Smooth muscle cell (in vitro differentiated cells): ENCODE data around the gene SMOC1. TPM values are rescaled to one million over a fixed set of nuclear protein-coding genes. Genes with fewer than 3 reads are reported as not detected.

Experiments
- DNase-seq: peaks from one replicate; lab custom pipeline; 2025; ENCODE audit not compliant: unreplicated experiment; lab: John Stamatoyannopoulos, UW
- H2AFZ ChIP-seq: fragments of 200-600 bp; sonication (generic); 2 replicates; pipeline ENCODE4 v1.6.0; 2016; ENCODE audit warnings: antibody characterized with exemption, low read depth, mild to moderate bottlenecking
- H3F3A ChIP-seq: fragments of 200-600 bp; sonication (generic); 2 replicates; pipeline ENCODE4 v1.6.0; 2017; ENCODE audit warnings: antibody characterized with exemption, low read depth
- H3K27ac ChIP-seq: fragments of 200-600 bp; sonication (generic); 2 replicates; pipeline ENCODE4 v1.5.1; 2016; ENCODE audit warnings: low read depth, mild to moderate bottlenecking
- H3K27me3 ChIP-seq: fragments of 200-600 bp; sonication (generic); 2 replicates; pipeline ENCODE4 v1.6.1; 2016; ENCODE audit warnings: low read depth, mild to moderate bottlenecking
- H3K36me3 ChIP-seq: fragments of 200-600 bp; sonication (generic); 2 replicates; pipeline ENCODE4 v1.5.1; 2016; ENCODE audit warnings: low read depth
- H3K4me1 ChIP-seq: fragments of 200-600 bp; sonication (generic); 2 replicates; pipeline ENCODE4 v1.5.1; 2016; ENCODE audit warnings: low read depth
- H3K4me2 ChIP-seq: fragments of 200-600 bp; sonication (generic); 2 replicates; pipeline ENCODE4 v1.6.0; 2016; ENCODE audit warnings: mild to moderate bottlenecking
- H3K4me3 ChIP-seq: fragments of 200-600 bp; sonication (generic); 2 replicates; pipeline ENCODE4 v1.5.1; 2016; ENCODE audit warnings: mild to moderate bottlenecking
- H3K79me2 ChIP-seq: fragments of 200-600 bp; sonication (generic); 2 replicates; pipeline ENCODE4 v1.6.0; 2016; ENCODE audit warnings: low read depth, mild to moderate bottlenecking
- H3K9ac ChIP-seq: fragments of 200-600 bp; sonication (generic); 2 replicates; pipeline ENCODE4 v1.6.0; 2016; ENCODE audit warnings: low read depth
- H3K9me3 ChIP-seq: fragments of 200-600 bp; sonication (generic); replicated peaks from 2 replicates; pipeline ENCODE4 v1.5.1; 2016; ENCODE audit warnings: low read depth
- H4K20me1 ChIP-seq: fragments of 200-600 bp; sonication (generic); 2 replicates; pipeline ENCODE4 v1.6.0; 2016; ENCODE audit warnings: low read depth
- CTCF ChIP-seq: fragments of 200-600 bp; sonication (generic); IDR thresholded peaks from 2 replicates; pipeline ENCODE4 v1.5.1; 2017; ENCODE audit warnings: borderline replicate concordance, mild to moderate bottlenecking, antibody characterized with exemption; ENCODE audit not compliant: insufficient read depth, poor library complexity, severe bottlenecking
- WGBS: methylation state at CpG from one replicate; pipeline ENCODE4 v1.1.7; 2016; ENCODE audit warnings: low lambda C conversion rate; 5-methylcytosine and 5-hydroxymethylcytosine counted together
- polyA plus RNA-seq: library from polyadenylated mRNA; unstranded; fragments of >200 nt; fragmentation: Nextera tagmentation; extraction: Ambion mirVana; gene quantifications from 2 replicates; pipeline ENCODE4 v1.2.1, GENCODE V29; 2016
- total RNA-seq: library from RNA; depleted of rRNA; stranded (reverse); fragments of >200 nt; gene quantifications from 2 replicates; pipeline ENCODE4 v1.2.3, GENCODE V29; 2014

SMOC1 gene
- total and polyA plus RNA-seq, 2 experiments from 2014 or later, result 1.6 to 6.3 TPM

- no peak overlapping the region for H2AFZ ChIP-seq
- H3K27ac ChIP-seq, result peak overlapping the region; percentile 12
- no peaks in the 10 kb centered on the region for H3K79me2 ChIP-seq
- peaks cover 16% of the 10 kb centered on the region for H3K27me3 ChIP-seq
- no peaks in the 10 kb centered on the region for H3K9me3 ChIP-seq
- no peak for TF ChIP-seq CTCF
- H3K4me2 ChIP-seq, result peak overlapping the region; percentile 62
- no peak overlapping the region for H3K9ac ChIP-seq
- H3F3A ChIP-seq, result peaks cover 4% of the 10 kb centered on the region
- no peaks in the 10 kb centered on the region for H3K36me3 ChIP-seq
- H4K20me1 ChIP-seq, result no peaks in the 10 kb centered on the region
- DNase-seq, result no peak
- no peak overlapping the region for H3K4me3 ChIP-seq
- peaks cover 40% of the 10 kb centered on the region for H3K4me1 ChIP-seq
- WGBS, result 29% methylated on average over 12 of the region's 12 CpGs
These were observed 58.3 kb downstream of the SMOC1 start for GRCh38 chr14:69937367-69938081.

- 95% methylated on average over 6 of the region's 6 CpGs for WGBS
- H3K9me3 ChIP-seq, result no peaks in the 10 kb centered on the region
- H3K36me3 ChIP-seq, result no peaks in the 10 kb centered on the region
- no peak overlapping the region for H2AFZ ChIP-seq
- H3K4me1 ChIP-seq, result peaks cover 34% of the 10 kb centered on the region
- no peak overlapping the region for H3K27ac ChIP-seq
- H3K4me3 ChIP-seq, result no peak overlapping the region
- no peaks in the 10 kb centered on the region for H3K79me2 ChIP-seq
- H3K9ac ChIP-seq, result no peak overlapping the region
- peaks cover 4% of the 10 kb centered on the region for H3F3A ChIP-seq
- no peak for TF ChIP-seq CTCF
- DNase-seq, result no peak
- peaks cover 16% of the 10 kb centered on the region for H3K27me3 ChIP-seq
- H3K4me2 ChIP-seq, result no peak overlapping the region
- no peaks in the 10 kb centered on the region for H4K20me1 ChIP-seq
These were observed 59.5 kb downstream of the SMOC1 start for GRCh38 chr14:69938751-69939150.

- no peaks in the 10 kb centered on the region for H4K20me1 ChIP-seq
- H3K4me3 ChIP-seq, result no peak overlapping the region
- 82% methylated on average over 4 of the region's 4 CpGs for WGBS
- H3K79me2 ChIP-seq, result no peaks in the 10 kb centered on the region
- no peak for TF ChIP-seq CTCF
- peaks cover 22% of the 10 kb centered on the region for H3K4me1 ChIP-seq
- H3K27me3 ChIP-seq, result peaks cover 6% of the 10 kb centered on the region
- no peak overlapping the region for H3K9ac ChIP-seq
- no peak overlapping the region for H3K27ac ChIP-seq
- peaks cover 3% of the 10 kb centered on the region for H3K9me3 ChIP-seq
- no peaks in the 10 kb centered on the region for H3K36me3 ChIP-seq
- no peak overlapping the region for H3K4me2 ChIP-seq
- H2AFZ ChIP-seq, result no peak overlapping the region
- no peak for DNase-seq
- peaks cover 4% of the 10 kb centered on the region for H3F3A ChIP-seq
These were observed 62.8 kb downstream of the SMOC1 start for GRCh38 chr14:69941768-69942742.
